Astrocyte (in vitro differentiated cells and primary cell): Measurements from ENCODE around the gene MEF2B.

Experiments
- CTCF ChIP-seq: IDR thresholded peaks from 2 replicates; pipeline ENCODE4 v1.5.1; 2011; ENCODE audit warnings: low read depth, mild to moderate bottlenecking, inconsistent platforms, low read length, moderate library complexity; ENCODE audit not compliant: insufficient read depth
- EZH2 ChIP-seq: IDR thresholded peaks from 2 replicates; pipeline ENCODE4 v1.6.1; 2012; ENCODE audit warnings: mild to moderate bottlenecking, low read length, inconsistent platforms; ENCODE audit not compliant: insufficient read depth

GRCh38 chr19:19207637-19208572 lies 37.8 kb upstream of the MEF2B start:
- TF ChIP-seq CTCF (no peak), EZH2 (no peak)
